DOHH2 (cell line): ENCODE data around the gene FRAS1.

Source experiments
- EZH2phosphoT487 ChIP-seq: fragments of 200-600 bp; sonication (generic); IDR thresholded peaks from 2 replicates; pipeline ENCODE4 v1.6.1; 2017; ENCODE audit warnings: borderline replicate concordance, mild to moderate bottlenecking, antibody characterized with exemption, low read length, moderate library complexity, mixed read lengths
- TF ChIP-seq, protein P1 (sequence below): fragments of 200-600 bp; sonication (generic); IDR thresholded peaks from one replicate; pipeline ENCODE4 v1.5.1; 2014; ENCODE audit warnings: antibody characterized with exemption, mild to moderate bottlenecking, low read depth, low read length; ENCODE audit not compliant: poor library complexity, severe bottlenecking

DNA sequence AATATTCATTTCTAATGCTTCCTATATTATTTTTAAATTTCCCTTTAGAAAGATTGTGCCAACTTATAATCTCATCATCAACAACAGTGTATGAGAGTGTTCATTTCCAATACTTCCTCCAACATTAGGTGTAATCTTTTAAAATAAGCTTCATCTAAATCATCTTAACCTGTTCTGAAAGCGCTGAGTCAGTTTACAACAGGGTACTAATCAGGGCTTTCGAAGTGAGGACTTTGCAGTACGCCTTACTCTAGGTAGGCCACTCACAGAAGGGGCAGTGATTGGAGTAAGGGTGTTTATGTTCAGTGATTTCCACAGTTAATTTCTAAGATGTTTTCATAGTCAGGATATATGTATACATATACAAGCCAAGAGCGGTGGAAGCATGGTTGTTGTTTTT is 87.9 kb downstream of the FRAS1 start:
- TF ChIP-seq, protein P1, sequence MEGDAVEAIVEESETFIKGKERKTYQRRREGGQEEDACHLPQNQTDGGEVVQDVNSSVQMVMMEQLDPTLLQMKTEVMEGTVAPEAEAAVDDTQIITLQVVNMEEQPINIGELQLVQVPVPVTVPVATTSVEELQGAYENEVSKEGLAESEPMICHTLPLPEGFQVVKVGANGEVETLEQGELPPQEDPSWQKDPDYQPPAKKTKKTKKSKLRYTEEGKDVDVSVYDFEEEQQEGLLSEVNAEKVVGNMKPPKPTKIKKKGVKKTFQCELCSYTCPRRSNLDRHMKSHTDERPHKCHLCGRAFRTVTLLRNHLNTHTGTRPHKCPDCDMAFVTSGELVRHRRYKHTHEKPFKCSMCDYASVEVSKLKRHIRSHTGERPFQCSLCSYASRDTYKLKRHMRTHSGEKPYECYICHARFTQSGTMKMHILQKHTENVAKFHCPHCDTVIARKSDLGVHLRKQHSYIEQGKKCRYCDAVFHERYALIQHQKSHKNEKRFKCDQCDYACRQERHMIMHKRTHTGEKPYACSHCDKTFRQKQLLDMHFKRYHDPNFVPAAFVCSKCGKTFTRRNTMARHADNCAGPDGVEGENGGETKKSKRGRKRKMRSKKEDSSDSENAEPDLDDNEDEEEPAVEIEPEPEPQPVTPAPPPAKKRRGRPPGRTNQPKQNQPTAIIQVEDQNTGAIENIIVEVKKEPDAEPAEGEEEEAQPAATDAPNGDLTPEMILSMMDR: no peak
- TF ChIP-seq EZH2phosphoT487: no peak
